ENCODE measurements around the gene THUMPD3. TPM values are rescaled to one million over a fixed set of nuclear protein-coding genes. Genes with fewer than 3 reads are reported as not detected.
A peak's percentile ranks its signal among the peaks of the same experiment; 100 is the strongest.

The THUMPD3 gene
- total and polyA plus RNA-seq, 2 of the 4 experiments (the other 2 are of a cell fraction), result 28.2 to 43.9 TPM

DNA sequence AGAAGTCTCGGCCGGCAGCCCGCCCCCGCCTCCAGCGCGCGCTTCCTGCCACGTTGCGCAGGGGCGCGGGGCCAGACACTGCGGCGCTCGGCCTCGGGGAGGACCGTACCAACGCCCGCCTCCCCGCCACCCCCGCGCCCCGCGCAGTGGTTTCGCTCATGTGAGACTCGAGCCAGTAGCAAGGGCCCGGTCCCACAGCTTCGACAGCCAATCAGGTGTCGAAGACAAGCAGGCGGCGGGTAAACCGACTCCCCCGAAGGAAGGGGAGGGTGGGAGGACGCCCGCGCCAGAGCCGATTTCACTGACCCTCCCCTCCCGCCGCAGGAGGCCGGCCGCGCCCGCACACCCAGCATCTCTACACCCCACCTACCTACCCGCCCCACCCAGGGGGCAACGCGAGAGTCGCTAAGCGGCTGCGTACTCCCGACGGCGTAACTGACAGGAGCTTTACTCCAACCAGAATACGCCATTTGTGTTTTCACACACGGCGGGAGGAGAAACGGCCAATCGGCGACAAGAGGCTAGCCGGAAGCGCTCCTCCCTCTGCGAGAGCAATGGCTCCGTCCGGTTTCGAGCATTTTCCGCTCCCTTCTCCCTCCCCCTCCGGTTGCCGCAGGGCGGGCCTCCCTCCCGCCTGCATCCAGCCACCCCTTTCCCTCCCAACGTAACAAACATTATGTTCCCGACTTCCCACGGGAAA is 33.9 kb downstream of the THUMPD3 start:
- H3K23ac ChIP-seq (ENCODE audit: low read depth, low read length), result peak overlapping the region; percentile 79; the same call in 1 of the 2 replicates
- H2AK9ac ChIP-seq (replicated peaks; ENCODE audit: low read depth, low read length, poor library complexity), result peak overlapping the region; percentile 99
- WGBS, 2 experiments (ENCODE audit: extremely low coverage in 2 of 2, insufficient read length in 1 of 2), result 4% methylated on average over 17 of the region's 71 CpGs; no CpG with 5 or more reads in 1 of the 2 experiments
- H3K4me1 ChIP-seq (ENCODE audit: control insufficient read depth, insufficient read depth, low read length), result peaks cover 4% of the 10 kb centered on the region; the same call in 1 of the 2 replicates
- DNase-seq, result peak; percentile 100
- H2BK20ac ChIP-seq (ENCODE audit: low read depth, low read length), result no peak overlapping the region
- peak overlapping the region; percentile 93 for H4K91ac ChIP-seq (ENCODE audit: insufficient read depth, low read depth, low read length)
- peak overlapping the region; percentile 91 for H3K9ac ChIP-seq (ENCODE audit: low read depth, low read length)
- TF ChIP-seq FOS (IDR thresholded peaks at IDR 0.05; ENCODE audit: low read depth, low read length) (peak; percentile 42; the same call in 1 of the 2 replicates), CHD1 (IDR thresholded peaks at IDR 0.05; ENCODE audit: low read depth, low read length) (peak; percentile 86; the same call in 1 of the 2 replicates), MXI1 (IDR thresholded peaks at IDR 0.05; ENCODE audit: borderline replicate concordance, low read depth, low read length) (peak; percentile 8; the same call in 1 of the 2 replicates), MAZ (IDR thresholded peaks at IDR 0.05; ENCODE audit: borderline replicate concordance, low read depth, low read length) (peak; percentile 96), POLR2A (IDR thresholded peaks at IDR 0.05; ENCODE audit: low read depth, low read length) (peak; percentile 98; the same call in 1 of the 2 replicates), BHLHE40 (IDR thresholded peaks at IDR 0.05; ENCODE audit: low read depth, low read length) (peak; percentile 97), NFE2L2 (IDR thresholded peaks at IDR 0.05; ENCODE audit: low read depth, low read length) (0 out of 2 replicates have a peak, but pooled peaks have one; percentile 1), SMC3 (IDR thresholded peaks at IDR 0.05; ENCODE audit: low read depth, low read length) (no peak), CEBPB (IDR thresholded peaks at IDR 0.05; ENCODE audit: low read depth, low read length) (no peak), MAFK (IDR thresholded peaks at IDR 0.05; ENCODE audit: low read depth, low read length) (no peak)
- H2AFZ ChIP-seq (replicated peaks; ENCODE audit: low read length, poor library complexity), result peak overlapping the region; percentile 82
- peak overlapping the region; percentile 94 for H2AK5ac ChIP-seq (ENCODE audit: low read depth, low read length)
- peak overlapping the region; percentile 74; the same call in 1 of the 2 replicates for H3K18ac ChIP-seq (ENCODE audit: low read depth, low read length)
- POLR2A ChIA-PET (ENCODE audit: unreplicated experiment), result interaction anchor here (0.6 to 1.6 kb wide), 6 partner anchors 17 to 1781 kb away, joined by 3 to 6 read pairs (median 3); no protein-coding TSS in a partner anchor
- H2BK5ac ChIP-seq (ENCODE audit: low read depth, low read length, poor library complexity, severe bottlenecking), result peak overlapping the region; percentile 96
- H3K4me3 ChIP-seq (ENCODE audit: insufficient read depth, low read depth, low read length), result peak overlapping the region; percentile 74
- no peak overlapping the region for H3K4me2 ChIP-seq (ENCODE audit: low read depth, low read length)
- dilution Hi-C loops (cut with HindIII; ENCODE audit: low sequenced_read_pairs, unreplicated experiment), result no loop called here
- peak overlapping the region; percentile 90 for H3K56ac ChIP-seq (ENCODE audit: extremely low read depth, insufficient read depth, low read length)
- H3K9me3 ChIP-seq (ENCODE audit: control insufficient read depth, insufficient read depth, low read length), result no peaks in the 10 kb centered on the region
- ATAC-seq (ENCODE audit: low read depth), result peak; percentile 75
- peak overlapping the region; percentile 96 for H3K27ac ChIP-seq (ENCODE audit: insufficient read depth, low read length)
- peaks cover 0 to 12% of the 10 kb centered on the region in 2 experiments; a peak in 1 of 4 replicates for H3K79me1 ChIP-seq (ENCODE audit: low read depth in 1 of 2, low read length in 2 of 2)
- no peaks in the 10 kb centered on the region for H3K9me1 ChIP-seq (ENCODE audit: insufficient read depth, low read length)
- H3K14ac ChIP-seq (replicated peaks; ENCODE audit: low read depth, low read length), result peak overlapping the region; percentile 97
- CTCF ChIA-PET, result no interaction called here
- intact Hi-C loops (cut with micrococcal nuclease), result loop anchor here (1.0 to 5.0 kb wide), 2 partner anchors 26 to 41 kb away; no protein-coding TSS in a partner anchor
- in situ Hi-C loops (cut with MboI; ENCODE audit: low sequenced_read_pairs), result no loop called here
- H2BK120ac ChIP-seq (ENCODE audit: low read depth, low read length), result peak overlapping the region; percentile 60
- H4K5ac ChIP-seq (ENCODE audit: low read depth, low read length), result peak overlapping the region; percentile 45; the same call in 1 of the 2 replicates
- no peaks in the 10 kb centered on the region for H3K27me3 ChIP-seq (ENCODE audit: control insufficient read depth, insufficient read depth, low read length)
- peaks cover 9% of the 10 kb centered on the region for H3K36me3 ChIP-seq (ENCODE audit: control insufficient read depth, insufficient read depth, low read length)
- peak overlapping the region; percentile 32 to 97 for H4K8ac ChIP-seq (ENCODE audit: low read depth in 2 of 2, low read length in 2 of 2)
- H2BK15ac ChIP-seq (ENCODE audit: low read depth, low read length), result no peak overlapping the region
- no TSS peak for BruUV-seq (replicated peaks)
- peak overlapping the region; percentile 95 for H3K4ac ChIP-seq (ENCODE audit: low read depth, low read length)
- peaks cover 88% of the 10 kb centered on the region for H4K20me1 ChIP-seq (ENCODE audit: insufficient read depth, low read length)

Measured in IMR-90 (cell line).